ENCODE results near the gene TP53TG3. TPM values are rescaled to one million over a fixed set of nuclear protein-coding genes. Genes with fewer than 3 reads are reported as not detected.
"Not testable (repeated sequence)": the region's sequence is repeated elsewhere in the genome, so short reads cannot be mapped to it uniquely, and the experiment has no call there.

The TP53TG3 gene
- total and polyA plus RNA-seq, 2 of the 4 experiments (the other 2 are of a cell fraction) = not detected

- H3K18ac ChIP-seq (ENCODE audit: low read depth, low read length); H3K27ac ChIP-seq (ENCODE audit: insufficient read depth, low read length); POLR2A ChIA-PET (ENCODE audit: unreplicated experiment); DNase-seq; H4K5ac ChIP-seq (ENCODE audit: low read depth, low read length); H2AK5ac ChIP-seq (ENCODE audit: low read depth, low read length); H3K9me1 ChIP-seq (ENCODE audit: insufficient read depth, low read length); H2BK20ac ChIP-seq (ENCODE audit: low read depth, low read length); H3K4ac ChIP-seq (ENCODE audit: low read depth, low read length); H3K79me1 ChIP-seq (ENCODE audit: low read depth in 1 of 2, low read length in 2 of 2); H3K36me3 ChIP-seq (ENCODE audit: control insufficient read depth, insufficient read depth, low read length); in situ Hi-C loops (cut with MboI; ENCODE audit: low sequenced_read_pairs); H3K14ac ChIP-seq (replicated peaks; ENCODE audit: low read depth, low read length); H3K4me3 ChIP-seq (ENCODE audit: insufficient read depth, low read depth, low read length); H2BK5ac ChIP-seq (ENCODE audit: low read depth, low read length, poor library complexity, severe bottlenecking); H3K4me1 ChIP-seq (ENCODE audit: control insufficient read depth, insufficient read depth, low read length); H3K56ac ChIP-seq (ENCODE audit: extremely low read depth, insufficient read depth, low read length); H3K9me3 ChIP-seq (ENCODE audit: control insufficient read depth, insufficient read depth, low read length); H4K20me1 ChIP-seq (ENCODE audit: insufficient read depth, low read length); H2AFZ ChIP-seq (replicated peaks; ENCODE audit: low read length, poor library complexity); H2BK120ac ChIP-seq (ENCODE audit: low read depth, low read length); BruUV-seq (replicated peaks); CTCF ChIA-PET; H4K91ac ChIP-seq (ENCODE audit: insufficient read depth, low read depth, low read length); intact Hi-C loops (cut with micrococcal nuclease); H2BK15ac ChIP-seq (ENCODE audit: low read depth, low read length); H3K9ac ChIP-seq (ENCODE audit: low read depth, low read length); H2AK9ac ChIP-seq (replicated peaks; ENCODE audit: low read depth, low read length, poor library complexity); H3K27me3 ChIP-seq (ENCODE audit: control insufficient read depth, insufficient read depth, low read length); ATAC-seq (ENCODE audit: low read depth); H3K4me2 ChIP-seq (ENCODE audit: low read depth, low read length); H3K23ac ChIP-seq (ENCODE audit: low read depth, low read length); H4K8ac ChIP-seq (ENCODE audit: low read depth in 2 of 2, low read length in 2 of 2); dilution Hi-C loops (cut with HindIII; ENCODE audit: low sequenced_read_pairs, unreplicated experiment): not testable (repeated sequence)
- 100% methylated on average over 1 of the region's 1 CpG; no CpG with 5 or more reads in 1 of the 2 experiments for WGBS, 2 experiments (ENCODE audit: extremely low coverage in 2 of 2, insufficient read length in 1 of 2)
Observed at GRCh38 chr16:32644715-32645114, 31.2 kb downstream of the TP53TG3 start.

- H4K20me1 ChIP-seq (ENCODE audit: insufficient read depth, low read length); H4K5ac ChIP-seq (ENCODE audit: low read depth, low read length); H3K4me1 ChIP-seq (ENCODE audit: control insufficient read depth, insufficient read depth, low read length); H2BK5ac ChIP-seq (ENCODE audit: low read depth, low read length, poor library complexity, severe bottlenecking); H3K9me3 ChIP-seq (ENCODE audit: control insufficient read depth, insufficient read depth, low read length); H3K4me2 ChIP-seq (ENCODE audit: low read depth, low read length); H3K4ac ChIP-seq (ENCODE audit: low read depth, low read length); H3K9me1 ChIP-seq (ENCODE audit: insufficient read depth, low read length); H2AFZ ChIP-seq (replicated peaks; ENCODE audit: low read length, poor library complexity); H3K79me1 ChIP-seq (ENCODE audit: low read depth in 1 of 2, low read length in 2 of 2); BruUV-seq (replicated peaks); intact Hi-C loops (cut with micrococcal nuclease); H4K91ac ChIP-seq (ENCODE audit: insufficient read depth, low read depth, low read length); H3K27me3 ChIP-seq (ENCODE audit: control insufficient read depth, insufficient read depth, low read length); H2BK15ac ChIP-seq (ENCODE audit: low read depth, low read length); H4K8ac ChIP-seq (ENCODE audit: low read depth in 2 of 2, low read length in 2 of 2); H3K23ac ChIP-seq (ENCODE audit: low read depth, low read length); H3K36me3 ChIP-seq (ENCODE audit: control insufficient read depth, insufficient read depth, low read length); H3K4me3 ChIP-seq (ENCODE audit: insufficient read depth, low read depth, low read length); POLR2A ChIA-PET (ENCODE audit: unreplicated experiment); H3K18ac ChIP-seq (ENCODE audit: low read depth, low read length); ATAC-seq (ENCODE audit: low read depth); DNase-seq; H2AK9ac ChIP-seq (replicated peaks; ENCODE audit: low read depth, low read length, poor library complexity); in situ Hi-C loops (cut with MboI; ENCODE audit: low sequenced_read_pairs); H3K56ac ChIP-seq (ENCODE audit: extremely low read depth, insufficient read depth, low read length); H2AK5ac ChIP-seq (ENCODE audit: low read depth, low read length); CTCF ChIA-PET; dilution Hi-C loops (cut with HindIII; ENCODE audit: low sequenced_read_pairs, unreplicated experiment); H2BK120ac ChIP-seq (ENCODE audit: low read depth, low read length); H3K27ac ChIP-seq (ENCODE audit: insufficient read depth, low read length); H2BK20ac ChIP-seq (ENCODE audit: low read depth, low read length); H3K14ac ChIP-seq (replicated peaks; ENCODE audit: low read depth, low read length); H3K9ac ChIP-seq (ENCODE audit: low read depth, low read length): not testable (repeated sequence)
- WGBS, 2 experiments (ENCODE audit: extremely low coverage in 2 of 2, insufficient read length in 1 of 2) = no CpG with 5 or more reads among the region's 20 CpGs
Observed at GRCh38 chr16:32637614-32638013, 38.4 kb downstream of the TP53TG3 start.
